GDM1 (cell line): ENCODE data around the gene ZNF487.
A peak's percentile ranks its signal among the peaks of the same experiment; 100 is the strongest.
"Not testable (repeated sequence)": the region's sequence is repeated elsewhere in the genome, so short reads cannot be mapped to it uniquely, and the experiment has no call there.

Experiments used
- DNase-seq: peaks from one replicate; lab custom pipeline; 2025; lab: John Stamatoyannopoulos, UW

Gene ZNF487

GRCh38 chr10:43436291-43437140 lies at the start of gene ZNF487:
Gene ZNF487, plus strand, starts transcription at chr10:43437111. Its CDS starts 38,703 bp downstream, at chr10:43475814.
- peak; percentile 82 for DNase-seq

DNA sequence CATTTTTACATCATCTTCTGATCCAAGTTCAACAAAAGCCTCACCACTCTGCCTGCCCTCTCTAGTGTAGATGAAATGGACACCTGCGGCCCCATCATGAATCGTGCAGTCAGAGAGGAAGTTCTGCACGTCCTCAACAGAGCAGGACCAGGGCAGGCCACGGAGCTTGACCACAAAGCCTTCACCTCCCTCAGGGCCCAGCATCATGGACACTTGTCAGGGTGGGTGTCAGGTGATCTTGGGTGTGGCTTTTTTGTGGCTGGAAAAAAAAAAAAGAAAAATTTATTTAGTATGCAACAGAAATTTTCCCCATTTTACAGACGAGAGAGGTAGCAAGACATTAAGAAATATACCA lies 49.3 kb upstream of the ZNF487 start:
- no peak for DNase-seq

DNA sequence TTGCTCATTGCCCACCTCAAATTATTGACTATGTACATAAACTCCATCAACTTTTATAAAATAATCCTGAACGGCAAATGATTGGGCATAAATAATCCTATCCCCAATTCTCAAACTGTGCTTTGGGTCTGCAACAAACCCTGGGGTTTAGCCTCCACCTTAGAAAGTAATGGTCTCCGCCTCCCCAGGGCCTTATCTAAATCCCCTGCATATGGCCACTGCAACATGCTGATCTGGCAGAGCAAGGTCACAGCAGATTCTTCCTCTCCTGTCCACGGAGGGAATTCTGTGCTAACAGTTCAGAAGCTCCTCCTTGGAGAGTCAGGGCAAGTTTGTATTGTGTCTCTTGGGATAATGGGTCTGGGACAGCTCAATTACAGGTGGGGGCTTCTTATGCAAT lies 47.0 kb upstream of the ZNF487 start:
- no peak for DNase-seq

DNA sequence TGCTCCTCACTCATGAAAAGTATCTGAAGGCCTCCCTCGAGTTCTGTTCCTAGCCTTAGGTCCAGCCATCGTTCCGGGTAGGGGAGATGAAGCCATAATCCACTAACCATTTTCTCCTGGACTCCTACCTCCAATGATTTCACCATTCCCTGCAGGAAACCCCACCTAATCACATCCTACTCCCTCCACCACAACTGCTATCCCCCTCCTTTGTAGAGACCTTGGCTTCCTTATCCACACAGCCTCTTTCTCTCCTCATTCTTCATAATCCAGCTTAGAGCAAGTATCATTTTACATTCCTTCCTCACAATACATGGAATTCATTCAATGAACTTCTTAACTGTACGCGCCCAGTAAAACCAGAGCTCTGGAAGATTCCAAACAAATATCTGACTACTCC lies 46.6 kb upstream of the ZNF487 start:
- no peak for DNase-seq

DNA sequence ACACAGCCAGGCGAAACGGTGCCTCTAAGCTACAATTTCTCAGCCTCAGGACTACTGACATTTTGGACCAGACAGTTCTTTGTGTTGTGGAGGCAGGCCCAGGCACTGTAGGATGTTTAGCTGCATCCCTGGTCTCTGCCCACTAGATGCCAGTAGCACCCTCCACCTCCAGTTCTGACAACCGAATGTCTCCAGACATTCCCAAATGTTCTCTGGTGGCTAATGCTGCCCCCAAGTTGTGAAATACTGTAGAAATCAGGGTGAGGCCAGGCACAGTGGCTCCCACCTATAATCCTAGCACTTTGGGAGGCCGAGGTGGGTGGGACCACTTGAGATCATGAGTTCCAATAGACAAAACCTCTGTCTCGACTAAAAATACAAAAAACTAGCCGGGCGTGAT lies 46.2 kb upstream of the ZNF487 start:
- no peak for DNase-seq

DNA sequence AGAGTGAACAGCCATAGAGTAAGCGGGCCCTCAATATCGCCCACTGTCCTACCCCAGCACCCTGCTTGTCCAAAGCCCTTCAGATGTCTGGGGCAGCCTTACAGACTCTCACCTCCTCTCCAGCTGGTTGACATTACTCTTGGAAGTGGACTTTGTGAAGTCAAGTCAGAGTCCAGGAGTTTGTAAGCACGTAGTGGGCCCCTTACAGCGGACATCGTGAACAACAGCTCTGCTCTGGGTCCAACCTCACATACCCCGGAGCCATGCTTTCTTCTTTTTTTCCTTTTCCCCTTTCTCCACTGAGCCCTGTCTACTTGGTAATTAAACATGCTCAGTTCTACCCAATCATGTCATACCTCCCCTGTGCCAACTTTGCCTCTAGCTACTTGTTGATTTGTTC lies 45.4 kb upstream of the ZNF487 start:
- no peak for DNase-seq

- DNase-seq = no peak
Measured at GRCh38 chr10:43392748-43393147, 44.2 kb upstream of the ZNF487 start.

DNA sequence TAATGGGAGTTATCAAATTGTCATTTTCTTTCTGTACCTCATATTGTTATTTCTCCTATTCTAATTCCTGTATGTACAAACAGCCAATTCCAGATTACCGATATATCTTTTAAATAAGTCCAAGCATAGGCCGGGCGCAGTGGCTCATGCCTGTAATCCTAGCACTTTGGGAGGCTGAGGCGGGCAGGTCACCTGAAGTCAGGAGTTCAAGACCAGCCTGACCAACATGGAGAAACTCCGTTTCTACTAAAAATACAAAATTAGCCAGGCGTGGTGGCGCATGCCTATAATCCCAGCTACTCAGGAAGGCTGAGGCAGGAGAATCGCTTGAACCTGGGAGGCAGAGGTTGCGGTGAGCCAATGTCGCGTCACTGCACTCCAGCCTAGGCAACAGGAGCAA lies 43.7 kb upstream of the ZNF487 start:
- not testable (repeated sequence) for DNase-seq

- DNase-seq = no peak
Measured at GRCh38 chr10:43393606-43394360, 43.1 kb upstream of the ZNF487 start.

DNA sequence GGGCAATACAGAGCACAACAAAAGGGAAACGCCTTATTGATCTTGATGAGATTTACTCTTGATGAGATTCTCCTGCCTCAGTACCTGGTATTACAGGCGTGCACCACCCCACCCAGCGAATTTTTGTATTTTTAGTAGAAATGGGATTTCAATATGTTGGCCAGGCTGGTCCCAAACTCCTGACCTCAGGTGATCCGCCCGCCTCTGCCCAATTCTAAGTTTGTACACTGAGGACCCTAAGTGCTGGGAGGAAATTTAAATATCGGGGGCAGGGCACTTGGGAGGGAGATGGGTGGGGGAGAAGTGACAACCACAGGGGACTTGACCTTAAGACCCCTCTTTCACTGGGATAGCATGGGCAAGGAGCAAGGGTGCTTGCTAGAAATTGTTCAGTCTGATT lies 42.0 kb upstream of the ZNF487 start:
- no peak for DNase-seq

DNA sequence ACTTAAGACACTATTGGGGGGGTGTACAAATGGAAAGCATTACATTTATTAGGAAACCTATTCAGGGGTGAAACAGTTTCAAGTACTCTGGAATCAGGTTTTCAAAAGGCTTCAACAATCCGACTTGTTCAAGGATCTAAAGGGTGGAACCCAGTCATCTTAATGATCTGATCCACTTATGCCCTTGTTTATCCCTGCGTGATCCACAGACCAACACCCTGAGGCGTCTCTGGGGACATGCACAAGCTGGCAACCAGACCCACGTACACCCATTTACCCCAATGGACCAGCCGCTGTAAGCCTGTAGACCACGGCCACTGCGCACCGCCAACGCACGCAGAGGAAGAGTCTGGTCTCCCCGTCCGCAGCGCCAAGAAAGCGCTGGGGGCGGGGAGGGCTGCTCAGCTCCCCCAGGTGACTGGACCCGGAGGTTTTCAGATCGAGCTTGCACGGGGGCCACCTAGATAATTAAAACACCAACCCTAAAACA lies 41.3 kb upstream of the ZNF487 start:
- no peak for DNase-seq

GRCh38 chr10:43396061-43396927 lies 40.6 kb upstream of the ZNF487 start:
- DNase-seq = no peak

DNA sequence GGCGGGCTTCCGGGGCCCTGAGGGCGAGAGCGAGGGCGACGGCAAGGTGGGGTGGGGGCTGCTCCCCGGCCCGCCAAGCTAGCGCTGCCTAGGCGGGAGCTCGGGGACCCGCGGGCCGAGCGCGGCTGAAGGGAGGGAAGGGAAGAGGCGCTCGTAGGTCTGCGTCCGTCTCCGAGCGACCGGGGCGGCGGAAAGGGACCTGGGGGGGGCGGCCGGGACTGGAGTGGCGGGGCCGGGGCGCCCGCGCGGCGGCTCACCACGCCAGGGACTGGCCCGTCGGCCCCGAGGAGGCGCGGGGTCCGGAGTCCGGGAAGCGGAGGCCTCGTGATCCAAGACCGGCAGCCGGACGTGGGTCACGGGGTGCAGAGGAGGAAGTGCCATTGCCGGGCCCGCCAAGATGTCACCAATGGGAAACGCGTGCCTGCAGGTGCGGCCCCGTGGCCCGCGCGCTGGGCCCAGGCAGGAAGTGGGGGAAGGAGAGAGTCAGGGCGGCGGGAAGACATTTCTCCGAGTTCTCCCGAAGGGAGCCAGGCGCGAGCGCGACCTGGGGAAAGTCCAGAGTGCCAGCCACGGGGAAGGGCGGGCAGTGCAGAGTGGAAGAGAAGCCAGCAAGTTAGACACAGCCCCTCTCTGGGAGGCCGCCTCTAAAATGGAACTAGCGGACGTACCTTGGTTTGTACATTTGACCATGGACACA lies 39.8 kb upstream of the ZNF487 start:
- DNase-seq = no peak

DNA sequence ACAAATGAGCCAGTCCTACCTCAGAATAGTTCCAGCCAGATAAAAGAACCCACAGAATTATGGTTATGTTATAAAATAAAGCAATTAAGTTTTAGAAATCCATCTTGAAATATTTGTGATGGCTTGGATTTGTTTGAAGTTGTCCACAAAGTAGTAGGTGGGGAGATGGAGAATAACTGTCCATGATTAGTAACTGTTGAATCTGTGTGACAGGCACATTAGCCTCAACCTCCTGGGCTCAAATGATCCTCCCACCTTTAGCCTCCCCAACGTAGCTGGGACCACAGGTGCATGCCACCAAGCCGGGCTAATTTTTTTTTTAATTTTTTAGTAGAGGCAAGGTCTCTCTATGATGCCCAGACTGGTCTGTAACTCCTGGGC lies 38.0 kb upstream of the ZNF487 start:
- no peak for DNase-seq

GRCh38 chr10:43399320-43400310 lies 37.3 kb upstream of the ZNF487 start:
- no peak for DNase-seq

GRCh38 chr10:43401627-43402026 lies 35.3 kb upstream of the ZNF487 start:
- DNase-seq = no peak

DNA sequence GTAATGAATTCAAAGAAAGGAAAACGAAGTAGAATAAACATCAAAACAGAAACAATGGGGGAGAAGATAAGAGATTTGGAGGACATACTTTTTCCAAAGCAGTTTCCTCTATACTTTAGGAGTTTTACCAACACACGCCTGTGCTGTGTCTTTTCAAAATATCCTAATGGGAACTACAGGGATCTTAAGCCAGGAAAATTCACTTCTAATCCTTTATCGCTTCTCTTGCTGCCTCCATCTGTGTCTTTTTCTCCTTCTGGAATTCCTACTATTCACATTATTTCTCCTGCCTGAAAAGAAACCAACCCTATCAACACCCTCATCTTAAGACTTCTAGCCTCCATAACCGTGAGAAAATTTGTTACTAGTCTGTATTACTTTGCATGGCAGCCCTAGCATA lies 34.7 kb upstream of the ZNF487 start:
- no peak for DNase-seq

DNA sequence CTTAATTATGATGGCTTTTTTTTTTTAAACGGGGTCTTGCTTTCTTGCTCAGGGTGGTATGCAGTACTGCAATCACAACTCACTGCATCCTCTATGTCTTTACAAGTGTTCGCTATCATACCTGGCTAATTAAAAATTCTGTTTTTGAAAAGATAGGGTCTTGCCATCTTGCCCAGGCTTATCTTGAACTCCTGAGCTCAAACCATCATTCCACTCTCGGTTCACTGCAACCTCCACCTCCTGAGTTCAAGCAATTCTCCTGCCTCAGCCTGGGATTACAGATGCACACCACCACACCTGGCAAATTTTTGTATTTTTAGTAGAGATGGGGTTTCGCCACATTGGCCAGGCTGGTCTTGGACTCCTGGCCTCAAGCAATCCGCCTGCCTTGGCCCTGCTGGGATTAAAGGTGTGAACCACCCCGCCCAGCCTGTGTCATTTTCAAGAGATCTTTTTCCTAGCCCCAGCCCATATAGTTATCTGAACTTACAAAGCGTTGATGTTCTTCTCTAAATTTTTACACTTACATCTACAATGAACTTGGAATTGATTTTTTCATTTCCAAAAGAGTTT lies 33.9 kb upstream of the ZNF487 start:
- DNase-seq = no peak

DNA sequence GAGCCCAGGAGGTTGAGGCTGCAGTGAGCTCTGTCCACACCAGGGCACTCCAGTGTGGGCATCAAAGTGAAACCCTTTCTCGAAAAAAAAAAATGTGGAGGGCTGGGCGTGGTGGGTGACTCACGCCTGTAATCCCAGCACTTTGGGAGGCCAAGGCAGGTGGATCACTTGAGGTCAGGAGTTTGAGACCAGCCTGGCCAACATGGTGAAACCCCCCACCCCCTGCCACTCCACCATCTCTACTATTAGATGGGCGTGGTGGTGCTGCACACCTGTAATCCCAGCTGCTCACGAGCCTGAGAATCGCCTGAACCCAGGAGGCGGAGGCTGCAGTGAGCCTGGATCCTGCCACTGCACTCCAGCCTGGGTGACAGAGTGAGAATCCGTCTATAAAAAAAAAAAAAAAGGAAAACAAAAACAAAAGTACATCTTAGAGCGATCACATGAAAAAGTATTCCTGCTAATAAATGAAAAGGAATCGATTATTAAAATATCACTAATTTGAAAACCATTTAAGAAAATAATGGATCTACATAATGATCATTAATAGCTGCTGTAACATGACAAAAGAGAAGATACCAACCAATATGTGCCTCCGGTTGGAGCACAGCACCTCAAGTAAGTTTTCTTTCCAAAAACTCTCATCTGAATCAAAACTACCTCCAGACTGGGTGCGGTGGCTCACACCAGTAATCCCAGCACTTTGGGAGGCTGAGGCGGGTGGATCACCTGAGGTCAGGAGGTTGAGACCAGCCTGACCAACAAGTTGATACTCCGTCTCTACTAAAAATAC lies 32.8 kb upstream of the ZNF487 start:
- no peak for DNase-seq
